ENCODE results near the gene C14orf132.

Gene C14orf132

DNA sequence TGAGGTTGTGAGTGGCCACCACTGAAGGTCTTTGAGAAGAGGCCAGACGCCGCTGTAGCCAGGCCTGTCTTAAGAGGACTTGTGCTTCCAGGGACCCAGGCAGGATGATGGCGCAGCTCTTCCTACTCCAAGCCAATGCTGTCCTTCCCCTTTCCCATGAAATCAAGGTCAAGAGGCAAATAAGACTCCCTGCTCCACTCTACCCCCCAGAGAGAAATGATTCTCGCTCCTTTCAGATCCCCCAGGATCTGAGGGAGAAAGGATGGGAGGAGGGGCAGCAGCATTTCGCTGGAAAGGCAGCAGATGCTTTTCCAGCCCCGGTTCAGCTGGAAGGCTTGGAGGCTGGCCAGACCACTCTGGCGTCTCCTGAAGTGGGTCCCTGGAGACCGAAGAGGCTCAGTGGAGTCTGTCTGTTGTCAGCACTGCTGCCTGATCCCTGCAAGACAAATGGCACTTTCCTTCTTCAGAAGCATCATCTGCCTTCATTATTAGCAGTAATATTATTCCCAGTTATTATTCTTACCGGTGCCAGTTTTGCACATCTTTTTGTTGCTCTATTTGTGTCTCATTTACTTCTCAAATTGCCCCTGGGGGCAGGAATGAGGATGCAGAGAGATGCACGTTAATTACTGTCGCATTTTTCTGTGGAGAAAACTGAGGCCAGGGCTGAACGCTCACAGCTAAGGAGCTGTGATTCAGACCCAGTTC is 51.4 kb downstream of the C14orf132 start:
- Histone ChIP-seq H3K27me3 (ENCODE audit: insufficient read depth, low read length, poor library complexity, severe bottlenecking) (no peaks in the 10 kb centered on the region), H3K79me2 (ENCODE audit: insufficient read depth, low read length) (no peaks in the 10 kb centered on the region), H3K4me3 (ENCODE audit: low read length, poor library complexity, severe bottlenecking) (no peak overlapping the region), H4K20me1 (ENCODE audit: insufficient read depth, low read length, poor library complexity, severe bottlenecking) (no peaks in the 10 kb centered on the region), H3K4me2 (ENCODE audit: low read depth, low read length, poor library complexity, severe bottlenecking) (no peak overlapping the region), H3K9ac (ENCODE audit: low read depth, low read length, poor library complexity, severe bottlenecking) (no peak overlapping the region), H3K36me3 (ENCODE audit: insufficient read depth, low read length) (no peaks in the 10 kb centered on the region), H3K4me1 (ENCODE audit: insufficient read depth, low read length, poor library complexity, severe bottlenecking) (no peaks in the 10 kb centered on the region), H3K9me2 (replicated peaks; ENCODE audit: low read depth, low read length) (no peaks in the 10 kb centered on the region), H3K9me3 (ENCODE audit: insufficient read depth, low read depth, low read length) (no peaks in the 10 kb centered on the region), H3F3A (ENCODE audit: low read depth) (no peaks in the 10 kb centered on the region), H2AFZ (ENCODE audit: low read length) (no peak overlapping the region)
- TF ChIP-seq, protein P1, sequence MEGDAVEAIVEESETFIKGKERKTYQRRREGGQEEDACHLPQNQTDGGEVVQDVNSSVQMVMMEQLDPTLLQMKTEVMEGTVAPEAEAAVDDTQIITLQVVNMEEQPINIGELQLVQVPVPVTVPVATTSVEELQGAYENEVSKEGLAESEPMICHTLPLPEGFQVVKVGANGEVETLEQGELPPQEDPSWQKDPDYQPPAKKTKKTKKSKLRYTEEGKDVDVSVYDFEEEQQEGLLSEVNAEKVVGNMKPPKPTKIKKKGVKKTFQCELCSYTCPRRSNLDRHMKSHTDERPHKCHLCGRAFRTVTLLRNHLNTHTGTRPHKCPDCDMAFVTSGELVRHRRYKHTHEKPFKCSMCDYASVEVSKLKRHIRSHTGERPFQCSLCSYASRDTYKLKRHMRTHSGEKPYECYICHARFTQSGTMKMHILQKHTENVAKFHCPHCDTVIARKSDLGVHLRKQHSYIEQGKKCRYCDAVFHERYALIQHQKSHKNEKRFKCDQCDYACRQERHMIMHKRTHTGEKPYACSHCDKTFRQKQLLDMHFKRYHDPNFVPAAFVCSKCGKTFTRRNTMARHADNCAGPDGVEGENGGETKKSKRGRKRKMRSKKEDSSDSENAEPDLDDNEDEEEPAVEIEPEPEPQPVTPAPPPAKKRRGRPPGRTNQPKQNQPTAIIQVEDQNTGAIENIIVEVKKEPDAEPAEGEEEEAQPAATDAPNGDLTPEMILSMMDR (conservative IDR thresholded peaks at IDR 0.05; ENCODE audit: low read length): no peak
- TF ChIP-seq EZH2phosphoT487 (IDR thresholded peaks at IDR 0.05; ENCODE audit: borderline replicate concordance): no peak

GRCh38 chr14:96091149-96091693 is 52.1 kb downstream of the C14orf132 start:
- no peak overlapping the region for H3K9ac ChIP-seq (ENCODE audit: low read depth, low read length, poor library complexity, severe bottlenecking)
- no peaks in the 10 kb centered on the region for H4K20me1 ChIP-seq (ENCODE audit: insufficient read depth, low read length, poor library complexity, severe bottlenecking)
- H3K36me3 ChIP-seq (ENCODE audit: insufficient read depth, low read length): no peaks in the 10 kb centered on the region
- no peak overlapping the region for H2AFZ ChIP-seq (ENCODE audit: low read length)
- no peak overlapping the region for H3K4me3 ChIP-seq (ENCODE audit: low read length, poor library complexity, severe bottlenecking)
- no peaks in the 10 kb centered on the region for H3F3A ChIP-seq (ENCODE audit: low read depth)
- no peaks in the 10 kb centered on the region for H3K27me3 ChIP-seq (ENCODE audit: insufficient read depth, low read length, poor library complexity, severe bottlenecking)
- H3K4me2 ChIP-seq (ENCODE audit: low read depth, low read length, poor library complexity, severe bottlenecking): no peak overlapping the region
- H3K4me1 ChIP-seq (ENCODE audit: insufficient read depth, low read length, poor library complexity, severe bottlenecking): no peaks in the 10 kb centered on the region
- no peak for TF ChIP-seq EZH2phosphoT487 (IDR thresholded peaks at IDR 0.05; ENCODE audit: borderline replicate concordance)
- TF ChIP-seq, protein P1 (conservative IDR thresholded peaks at IDR 0.05; ENCODE audit: low read length): no peak
- H3K9me2 ChIP-seq (replicated peaks; ENCODE audit: low read depth, low read length): no peaks in the 10 kb centered on the region
- H3K9me3 ChIP-seq (ENCODE audit: insufficient read depth, low read depth, low read length): no peaks in the 10 kb centered on the region
- no peaks in the 10 kb centered on the region for H3K79me2 ChIP-seq (ENCODE audit: insufficient read depth, low read length)

GRCh38 chr14:96091941-96092411 is 52.8 kb downstream of the C14orf132 start:
- H3K79me2 ChIP-seq (ENCODE audit: insufficient read depth, low read length): no peaks in the 10 kb centered on the region

More at GRCh38 chr14:96091941-96092411, 52.8 kb downstream of the C14orf132 start:
- no peaks in the 10 kb centered on the region for H4K20me1 ChIP-seq (ENCODE audit: insufficient read depth, low read length, poor library complexity, severe bottlenecking)
- H3K9me2 ChIP-seq (replicated peaks; ENCODE audit: low read depth, low read length): no peaks in the 10 kb centered on the region
- no peaks in the 10 kb centered on the region for H3K27me3 ChIP-seq (ENCODE audit: insufficient read depth, low read length, poor library complexity, severe bottlenecking)
- TF ChIP-seq EZH2phosphoT487 (IDR thresholded peaks at IDR 0.05; ENCODE audit: borderline replicate concordance): no peak
- TF ChIP-seq, protein P1 (conservative IDR thresholded peaks at IDR 0.05; ENCODE audit: low read length): no peak
- H3K4me1 ChIP-seq (ENCODE audit: insufficient read depth, low read length, poor library complexity, severe bottlenecking): no peaks in the 10 kb centered on the region
- H3K4me3 ChIP-seq (ENCODE audit: low read length, poor library complexity, severe bottlenecking): no peak overlapping the region
- H3F3A ChIP-seq (ENCODE audit: low read depth): no peaks in the 10 kb centered on the region
- H2AFZ ChIP-seq (ENCODE audit: low read length): no peak overlapping the region
- no peak overlapping the region for H3K4me2 ChIP-seq (ENCODE audit: low read depth, low read length, poor library complexity, severe bottlenecking)
- no peaks in the 10 kb centered on the region for H3K36me3 ChIP-seq (ENCODE audit: insufficient read depth, low read length)
- no peaks in the 10 kb centered on the region for H3K9me3 ChIP-seq (ENCODE audit: insufficient read depth, low read depth, low read length)
- H3K9ac ChIP-seq (ENCODE audit: low read depth, low read length, poor library complexity, severe bottlenecking): no peak overlapping the region
